NCI-H1694 (cell line): ENCODE data around the gene NCOA1.

Experiments
- DNase-seq: peaks from one replicate; lab custom pipeline; 2025; lab: John Stamatoyannopoulos, UW

Gene NCOA1

DNA sequence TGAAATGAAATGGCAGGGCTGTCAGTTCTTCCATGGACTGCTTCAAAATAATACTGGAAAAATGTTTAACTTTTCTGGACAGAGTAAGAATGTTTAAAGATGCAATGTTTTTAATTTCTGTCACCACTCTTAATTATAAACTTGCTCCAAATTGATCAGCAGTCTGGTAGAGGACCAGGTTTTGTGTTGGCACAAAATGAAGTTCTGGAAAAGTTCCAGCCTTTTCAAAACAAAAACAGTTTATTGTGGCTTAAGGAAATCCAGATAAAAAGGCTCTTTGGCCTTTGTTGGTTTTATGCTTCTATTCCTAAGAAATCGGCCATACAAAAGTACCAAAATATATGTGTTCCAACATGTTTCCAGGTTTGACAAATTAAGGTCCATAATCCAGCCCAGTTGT lies 253.3 kb downstream of the NCOA1 start:
- no peak for DNase-seq

DNA sequence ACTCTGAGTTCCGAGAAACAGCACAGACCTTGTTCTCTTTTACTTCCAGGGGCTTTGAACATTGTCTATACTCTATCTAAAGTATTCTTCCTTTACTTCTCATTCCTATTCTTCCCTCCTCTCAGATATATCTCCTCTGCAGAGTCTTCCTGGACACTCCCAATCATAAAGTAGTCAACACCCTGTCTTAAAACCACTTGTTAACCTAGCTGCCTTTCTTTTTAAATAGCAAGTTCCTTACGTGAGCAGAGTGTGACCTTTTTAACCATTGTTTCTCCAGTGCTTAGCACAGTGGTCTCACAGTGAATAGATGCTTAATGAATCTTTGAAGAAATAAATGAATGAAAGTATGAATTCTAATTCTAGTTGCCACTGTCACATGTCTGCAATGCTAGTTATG lies 254.8 kb downstream of the NCOA1 start:
- DNase-seq, result no peak

DNA sequence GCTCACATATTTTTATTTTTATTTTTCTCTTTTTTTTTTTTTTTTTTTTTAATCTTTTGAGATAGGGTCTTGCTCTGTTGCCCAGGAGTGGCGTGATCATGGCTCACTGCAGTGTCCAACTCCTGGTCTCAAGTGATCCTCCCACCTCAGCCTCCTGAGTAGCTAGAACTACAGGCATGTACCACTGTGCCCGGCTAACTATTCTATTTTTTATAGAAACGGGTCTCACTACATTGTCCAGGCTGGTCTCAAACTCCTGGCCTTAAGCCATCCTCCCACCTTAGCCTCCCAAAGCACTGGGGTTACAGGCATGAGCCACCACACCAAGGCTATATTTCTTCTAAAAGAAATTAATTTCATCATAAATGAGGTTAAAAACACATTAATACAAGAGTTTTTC lies 256.2 kb downstream of the NCOA1 start:
- DNase-seq, result no peak

DNA sequence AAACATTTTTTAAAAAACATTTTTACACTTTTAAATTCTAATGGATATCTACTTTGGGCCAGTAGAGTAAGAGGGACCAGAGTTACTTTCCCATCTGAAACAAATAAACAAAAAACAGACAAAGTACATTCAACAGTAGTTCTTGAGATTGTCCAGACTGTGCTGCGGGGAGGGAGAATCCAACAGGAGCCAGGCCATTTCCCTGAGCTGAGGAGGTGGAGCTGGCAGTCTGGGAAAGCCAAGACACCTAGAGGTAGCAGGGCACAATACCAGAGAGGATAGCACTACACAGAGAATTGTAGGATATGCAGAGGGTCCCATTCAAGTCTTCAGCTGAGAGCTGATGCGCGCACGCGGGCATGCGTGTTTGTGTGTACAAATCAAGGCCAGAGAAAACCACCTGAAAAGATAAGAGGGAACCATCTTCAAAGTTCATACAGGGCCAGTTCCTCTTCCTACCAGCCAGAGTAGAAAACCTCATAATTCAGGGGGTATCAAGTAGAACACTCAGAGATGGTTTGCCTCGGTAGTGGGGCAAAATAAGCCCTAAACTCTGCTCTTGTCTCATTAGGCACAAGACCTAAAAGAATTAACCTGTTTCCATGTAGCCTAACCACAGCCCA lies 258.1 kb downstream of the NCOA1 start:
- DNase-seq, result no peak

DNA sequence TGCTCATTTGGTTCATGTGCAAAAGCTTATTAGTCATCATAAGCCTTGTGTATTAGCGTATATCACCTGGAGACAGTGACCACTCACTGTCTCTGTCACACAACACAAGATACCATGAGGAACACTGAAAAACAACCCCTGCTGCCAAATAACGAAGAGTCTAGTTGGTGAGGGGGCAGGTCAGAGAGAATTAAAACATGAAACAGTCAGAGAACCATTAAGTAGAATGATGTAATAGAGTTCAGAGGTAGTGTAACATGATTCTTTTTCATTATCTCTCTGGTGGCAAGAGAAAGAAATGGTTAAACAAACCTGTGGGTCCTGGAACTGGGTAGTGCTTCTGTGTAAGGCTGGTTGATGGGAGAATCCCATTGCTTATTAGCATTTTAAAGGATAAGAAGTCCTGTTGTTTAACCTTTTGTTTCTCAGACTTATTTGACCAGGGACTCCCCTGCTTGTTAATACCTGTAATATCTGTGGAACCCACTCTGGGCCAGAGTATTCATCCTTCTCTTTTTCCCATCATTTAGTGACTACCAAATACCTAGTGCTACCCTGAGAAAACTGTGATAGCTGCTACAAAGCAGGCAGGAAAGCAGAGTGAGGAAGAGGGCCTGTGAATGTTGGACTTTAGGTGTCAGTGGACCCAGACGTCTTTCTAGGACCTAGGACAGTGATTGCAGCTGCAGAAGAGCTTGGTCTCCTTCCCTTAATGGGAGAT lies 264.1 kb downstream of the NCOA1 start:
- DNase-seq, result no peak

DNA sequence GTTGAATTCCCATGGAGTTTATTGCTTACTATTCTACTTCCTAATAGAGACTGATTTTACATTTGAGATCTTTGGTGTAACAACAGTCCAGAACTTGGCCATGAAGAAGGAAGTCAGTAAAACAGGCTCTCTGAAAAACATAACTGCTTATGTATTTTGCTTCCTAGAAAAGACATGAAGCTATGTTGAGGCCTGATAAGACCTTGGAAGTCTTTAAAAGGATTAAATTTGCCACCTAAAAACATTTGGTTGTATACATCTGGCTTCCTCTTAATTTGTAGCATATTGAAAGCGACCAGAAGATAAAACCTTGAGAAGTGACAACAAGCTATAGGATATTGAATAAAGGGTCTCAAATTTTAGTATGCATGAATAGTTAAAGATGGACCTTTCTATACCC lies 265.7 kb downstream of the NCOA1 start:
- DNase-seq, result no peak

DNA sequence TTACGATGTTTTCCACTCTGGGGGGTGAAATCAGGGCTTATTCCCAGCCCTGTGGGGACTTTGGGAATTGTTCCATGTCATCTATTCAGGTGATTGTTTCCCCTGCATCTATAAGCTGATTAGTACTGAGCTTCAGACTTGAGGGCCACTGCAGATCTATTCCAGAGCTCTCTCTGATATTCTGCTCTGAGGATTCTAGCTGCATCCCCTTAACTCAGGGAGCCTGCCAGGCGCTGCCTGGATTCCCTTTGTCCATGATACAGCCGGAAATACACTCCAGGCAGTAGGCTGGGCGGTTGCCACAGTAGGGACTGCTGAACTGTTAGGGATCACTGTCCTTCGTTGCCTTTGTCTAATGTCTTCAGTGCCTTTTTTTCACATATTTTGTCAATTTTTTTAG lies 270.8 kb downstream of the NCOA1 start:
- no peak for DNase-seq

DNA sequence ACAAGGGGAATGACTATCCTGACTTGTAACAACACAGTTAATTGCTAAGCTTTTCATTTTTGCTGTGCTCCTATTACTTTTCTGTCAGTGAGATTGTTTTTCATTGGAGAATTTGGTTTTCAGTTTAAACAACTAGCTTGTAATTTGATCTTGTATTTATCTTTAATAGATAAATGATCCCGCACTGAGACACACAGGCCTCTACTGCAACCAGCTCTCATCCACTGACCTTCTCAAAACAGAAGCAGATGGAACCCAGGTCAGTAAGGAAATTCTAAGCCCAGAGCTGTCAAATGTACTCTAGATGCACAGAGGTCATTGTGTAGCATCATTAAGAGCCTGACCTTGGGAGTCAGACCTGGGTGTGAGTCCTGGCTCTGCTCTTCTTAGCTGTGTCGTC lies 271.5 kb downstream of the NCOA1 start:
- no peak for DNase-seq

DNA sequence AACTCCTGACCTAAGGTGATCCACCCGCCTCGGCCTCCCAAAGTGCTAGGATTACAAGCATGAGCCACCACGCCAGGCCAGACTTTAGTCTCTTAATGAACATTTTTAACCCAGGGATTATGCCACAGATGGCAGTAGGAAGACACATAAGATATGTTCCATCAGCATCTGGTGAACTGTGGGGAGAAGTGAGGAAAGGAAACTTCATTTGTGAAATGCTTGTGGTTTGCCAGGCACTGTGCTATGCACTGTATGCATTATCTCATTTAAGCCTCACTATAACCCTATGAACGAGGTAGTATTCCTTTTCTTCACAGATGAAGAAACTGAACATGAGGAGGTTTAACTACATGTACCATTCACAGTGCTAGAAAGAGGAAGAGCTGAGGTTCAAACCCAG lies 272.8 kb downstream of the NCOA1 start:
- no peak for DNase-seq

DNA sequence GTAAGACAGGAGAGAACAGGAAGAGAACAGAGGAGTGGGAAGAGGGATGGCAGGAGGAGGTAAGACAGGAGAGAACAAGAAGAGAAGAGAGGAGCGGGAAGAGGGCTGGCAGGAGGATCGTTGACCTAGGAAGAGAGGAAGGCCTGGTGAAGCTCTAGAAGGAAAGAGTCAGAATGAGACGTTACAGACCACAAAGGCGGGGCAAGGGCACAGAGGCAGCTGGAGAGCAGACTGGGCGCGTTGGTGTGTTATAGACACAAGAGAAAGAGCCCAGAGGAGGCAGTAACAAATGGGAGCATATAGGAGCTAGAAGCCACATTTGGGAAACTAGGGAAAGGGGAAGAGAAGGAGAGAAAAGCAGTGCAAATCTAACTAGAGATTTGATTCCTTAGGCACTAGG lies 275.6 kb downstream of the NCOA1 start:
- no peak for DNase-seq

DNA sequence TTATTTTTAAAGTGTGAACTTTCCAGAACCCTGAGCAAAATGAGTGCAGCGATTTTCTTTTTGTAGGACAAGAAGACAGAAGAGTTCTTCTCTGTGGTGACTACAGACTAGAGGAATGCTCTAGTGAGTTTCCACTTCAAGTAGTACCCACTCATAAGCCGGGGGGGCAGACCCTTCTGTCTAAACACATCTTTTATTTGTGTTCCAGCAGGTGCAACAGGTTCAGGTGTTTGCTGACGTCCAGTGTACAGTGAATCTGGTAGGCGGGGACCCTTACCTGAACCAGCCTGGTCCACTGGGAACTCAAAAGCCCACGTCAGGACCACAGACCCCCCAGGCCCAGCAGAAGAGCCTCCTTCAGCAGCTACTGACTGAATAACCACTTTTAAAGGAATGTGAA lies 277.0 kb downstream of the NCOA1 start:
- DNase-seq, result no peak

DNA sequence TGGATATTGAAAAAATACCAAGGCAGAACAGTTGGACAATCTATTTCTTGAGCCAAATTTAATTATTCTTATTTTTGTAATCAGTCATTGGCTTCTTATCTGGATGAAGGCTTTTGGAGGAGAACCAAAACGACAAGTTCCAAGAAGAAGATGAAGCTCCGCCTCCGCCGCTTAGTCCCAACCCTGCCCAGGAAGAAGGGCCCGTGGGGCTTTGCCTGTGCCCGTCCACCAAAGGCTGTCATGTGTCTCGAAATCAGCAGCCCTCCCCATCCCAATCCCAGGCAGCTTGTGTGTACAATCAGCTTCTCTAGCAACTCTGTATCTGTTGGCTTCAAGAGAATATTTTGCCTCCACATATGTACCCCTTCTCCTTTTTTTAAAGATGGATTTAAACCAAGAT lies 277.5 kb downstream of the NCOA1 start:
- DNase-seq, result no peak

DNA sequence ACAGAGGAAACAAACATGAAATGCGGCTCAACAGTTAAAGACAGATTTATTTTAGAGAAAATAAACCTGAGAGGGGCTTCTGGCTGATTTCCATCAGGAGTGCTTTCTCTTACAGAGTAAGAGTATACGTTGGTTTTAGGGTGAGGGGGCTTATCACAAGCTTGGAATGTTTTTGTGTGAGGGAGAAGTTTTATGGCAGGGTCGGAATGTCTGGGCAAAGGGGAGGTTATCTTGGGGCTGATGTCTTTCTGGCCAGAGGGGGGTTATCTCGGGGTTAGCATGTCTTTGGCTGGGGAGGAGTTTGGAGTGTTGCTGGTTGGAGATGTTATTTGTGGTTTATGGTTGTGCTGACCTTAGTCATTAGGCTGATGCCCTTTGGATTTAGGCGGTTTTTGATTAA lies 280.0 kb downstream of the NCOA1 start:
- DNase-seq, result no peak

DNA sequence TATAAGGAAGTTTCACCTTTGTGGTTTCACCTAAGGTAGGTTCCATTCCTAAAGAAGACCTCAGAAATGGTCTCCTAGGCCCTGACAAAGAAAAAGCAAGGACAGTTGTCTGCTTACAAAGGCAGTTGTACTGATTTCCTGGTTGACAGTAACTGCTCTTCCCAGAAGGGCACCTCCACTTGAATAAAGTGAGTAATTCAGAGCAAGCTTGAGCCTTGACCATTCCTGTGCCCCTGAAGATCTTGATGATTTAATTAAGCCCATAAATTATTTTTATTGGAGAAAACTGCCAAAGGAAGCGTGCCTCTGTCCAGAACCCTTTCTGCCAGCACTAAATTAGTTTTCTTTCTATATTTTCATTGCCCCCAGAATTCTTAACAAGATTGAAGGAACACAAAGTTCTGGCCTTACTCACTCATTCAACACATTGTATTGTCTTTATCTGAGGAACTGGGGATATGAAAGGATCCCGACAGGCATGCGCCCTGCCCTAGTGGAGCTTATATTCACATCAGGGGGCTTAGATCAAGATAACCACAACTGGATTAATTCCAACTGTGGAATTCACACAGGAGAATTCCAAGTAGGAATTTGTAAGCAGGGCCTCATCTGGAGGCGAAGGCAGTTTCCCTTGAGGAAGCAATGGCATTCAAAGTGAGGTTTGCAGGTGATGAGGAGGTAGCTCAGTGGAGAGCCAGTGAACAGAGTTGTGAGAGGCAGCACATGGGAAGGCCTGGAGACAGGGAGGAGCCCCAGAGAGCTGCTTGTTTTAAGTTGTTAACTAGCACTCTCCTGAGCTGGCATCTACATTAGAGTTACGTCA lies 280.9 kb downstream of the NCOA1 start:
- no peak for DNase-seq

DNA sequence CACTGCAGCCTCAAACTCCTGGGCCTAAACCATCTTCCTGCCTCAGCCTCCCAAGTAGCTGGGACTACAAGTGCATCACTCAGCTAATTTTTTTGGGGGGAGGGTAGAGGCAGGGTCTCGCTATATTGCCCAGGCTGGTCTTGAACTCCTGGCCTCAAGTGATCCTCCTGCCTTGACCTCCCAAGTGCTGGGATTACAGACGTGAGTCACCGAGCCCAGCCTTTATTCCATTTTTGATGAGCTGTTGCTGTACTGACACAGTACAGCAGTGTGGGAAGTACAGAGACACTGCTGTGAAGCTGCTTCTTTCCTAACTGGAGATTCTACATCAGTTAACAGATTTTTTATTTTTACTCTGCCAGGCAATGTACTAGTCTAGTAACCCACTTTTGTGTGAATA lies 283.3 kb downstream of the NCOA1 start:
- no peak for DNase-seq

DNA sequence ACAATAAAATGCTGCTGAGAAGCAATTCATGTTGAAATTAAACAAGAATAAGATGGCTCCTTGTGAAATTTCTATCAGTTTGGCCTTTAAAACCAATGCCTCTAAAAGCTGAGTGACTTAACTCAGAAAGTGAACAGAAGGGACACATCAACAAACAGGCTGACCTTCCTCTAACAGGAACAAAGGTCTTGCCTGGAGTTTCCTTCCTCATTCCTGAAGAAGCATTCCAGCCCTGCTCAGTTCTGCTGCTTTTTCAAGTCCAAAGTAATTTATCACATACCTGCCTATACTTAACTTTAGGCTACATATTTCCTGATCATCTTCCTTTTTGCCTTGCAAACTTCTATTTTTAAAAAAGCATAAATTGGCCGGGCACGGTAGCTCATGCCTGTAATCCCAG lies 288.1 kb downstream of the NCOA1 start:
- no peak for DNase-seq

DNA sequence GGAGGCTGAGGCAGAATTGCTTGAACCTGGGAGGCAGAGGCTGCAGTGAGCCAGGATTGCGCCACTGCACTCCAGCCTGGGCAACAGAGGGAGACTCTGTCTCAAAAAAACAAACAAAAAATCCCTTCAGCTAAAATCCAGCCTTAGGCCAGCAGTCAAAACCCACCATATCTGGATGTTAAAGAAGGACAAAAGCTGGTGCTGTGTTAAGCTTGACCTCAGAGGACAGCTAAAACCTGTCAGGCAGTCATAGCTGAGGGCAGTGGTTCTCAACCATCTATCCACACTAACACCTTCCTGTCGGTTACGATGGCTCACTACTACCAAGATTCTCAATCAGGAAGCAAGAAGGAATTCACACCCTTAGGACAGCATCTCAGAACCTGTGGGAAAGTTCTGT lies 292.6 kb downstream of the NCOA1 start:
- DNase-seq, result no peak

DNA sequence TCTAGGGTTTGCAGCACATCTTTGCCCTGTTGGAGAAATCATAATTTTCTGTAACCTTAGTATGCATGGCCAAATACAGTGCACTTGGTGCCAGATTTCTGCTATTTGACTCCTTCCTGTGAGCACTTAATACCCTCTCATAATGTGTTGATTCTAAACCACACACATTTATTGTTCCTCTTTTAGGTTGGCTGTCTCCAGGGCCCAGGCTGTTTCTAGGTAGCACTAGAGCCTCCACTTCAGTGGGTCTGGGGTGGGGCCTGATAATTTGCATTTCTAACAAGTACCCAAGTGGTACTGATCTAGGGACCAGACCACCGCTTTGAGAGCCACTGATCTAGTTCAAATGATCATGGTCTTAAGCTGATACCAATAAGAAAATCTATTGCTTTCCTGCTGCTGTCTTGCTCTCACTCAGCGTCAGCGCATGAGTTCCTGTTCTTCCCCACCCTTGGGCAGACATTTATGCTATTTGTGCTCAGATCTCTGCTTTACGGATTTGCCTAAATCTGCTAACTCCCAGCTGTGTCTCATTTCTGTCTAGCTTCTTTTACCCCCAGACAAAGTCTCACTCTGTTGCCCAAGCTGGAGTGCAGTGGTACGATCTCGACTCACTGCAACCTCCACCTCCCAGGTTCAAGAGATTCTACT lies 294.7 kb downstream of the NCOA1 start:
- DNase-seq, result no peak

DNA sequence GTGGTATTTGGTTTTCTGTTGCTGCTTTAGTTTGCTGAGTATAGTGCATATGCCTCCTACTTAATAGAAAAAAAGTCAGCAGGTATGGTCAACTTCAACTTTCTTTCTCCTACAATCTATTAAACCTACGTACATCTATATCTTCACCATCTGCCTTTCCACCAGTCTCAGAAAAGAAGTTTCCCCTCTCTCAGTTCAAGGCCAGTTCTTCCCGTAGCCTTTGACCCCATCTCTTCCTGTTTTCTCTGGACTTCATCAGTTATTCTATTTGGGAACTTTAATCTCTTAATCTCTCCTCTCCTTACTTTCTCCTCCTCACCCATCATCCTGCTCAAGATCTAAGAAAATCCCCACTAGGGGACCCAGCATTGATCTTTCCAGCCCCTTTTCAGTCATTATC lies 296.5 kb downstream of the NCOA1 start:
- no peak for DNase-seq

DNA sequence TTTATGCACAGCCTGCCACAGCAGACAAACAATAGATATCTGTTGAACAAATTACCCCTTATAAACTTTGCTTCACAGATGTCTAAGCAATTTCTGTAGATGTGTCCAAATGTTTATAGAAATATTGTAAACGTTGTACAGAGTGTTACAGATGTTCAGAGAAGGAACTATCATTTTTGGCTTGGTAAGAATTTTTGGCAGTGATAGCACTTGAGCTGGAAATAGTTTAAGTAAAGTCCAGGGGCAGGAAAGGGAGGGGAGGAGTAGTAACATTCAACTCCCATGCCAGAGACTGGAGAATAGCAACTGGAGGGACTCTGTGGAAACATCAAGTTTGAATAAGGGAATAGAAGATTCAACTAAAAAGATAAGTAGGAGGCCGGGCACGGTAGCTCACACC lies 297.8 kb downstream of the NCOA1 start:
- no peak for DNase-seq

DNA sequence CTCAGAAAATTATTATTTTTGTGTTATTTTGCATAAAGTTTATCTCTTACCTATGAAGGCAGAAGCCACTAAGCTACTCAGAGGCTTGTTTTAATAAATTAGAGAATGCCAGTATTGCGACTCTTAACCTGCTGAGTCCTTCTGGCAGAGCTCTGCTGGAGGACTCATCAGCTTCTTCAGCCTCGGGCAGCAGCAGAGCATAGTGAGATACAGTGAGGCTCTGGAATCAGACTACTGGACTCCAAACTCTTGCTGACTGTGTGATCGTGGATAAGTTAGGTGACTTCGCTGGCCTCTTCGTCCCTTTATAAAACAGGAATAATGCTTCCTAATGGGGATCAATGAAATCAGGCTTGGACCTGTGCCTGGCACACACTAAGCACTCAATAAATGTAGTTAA lies 300.4 kb downstream of the NCOA1 start:
- DNase-seq, result no peak

DNA sequence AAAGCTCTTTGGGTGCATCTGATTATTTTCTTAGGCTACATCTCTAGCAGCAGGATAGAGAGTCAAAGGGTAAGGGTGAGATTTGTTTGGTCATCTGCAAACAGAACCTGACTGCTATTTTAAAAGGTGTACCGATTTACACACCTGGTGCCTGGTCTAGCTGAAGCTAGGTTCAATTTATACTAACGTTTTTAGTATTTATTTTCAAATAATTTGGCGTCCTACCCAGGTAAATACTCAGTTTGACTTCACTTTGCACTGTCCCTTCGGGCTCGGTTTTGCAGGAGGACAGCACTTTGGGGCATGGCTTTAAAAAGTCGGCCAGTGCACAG lies 301.5 kb downstream of the NCOA1 start:
- no peak for DNase-seq
